A673 (cell line): ENCODE measurements around the gene TTYH1.

ENCODE experiments used
- CTCF ChIP-seq: fragments of 300-800, 200-600 bp; sonication (generic); conservative IDR thresholded peaks from 2 replicates; pipeline ENCODE4 v1.5.1; 2017; ENCODE audit warnings: low read depth, mild to moderate bottlenecking, antibody characterized with exemption, low read length, moderate library complexity, mixed read lengths
- EZH2 ChIP-seq: fragments of 200-600 bp; sonication (generic); IDR thresholded peaks from 2 replicates; pipeline ENCODE4 v1.6.1; 2017; ENCODE audit warnings: borderline replicate concordance, low read depth, mild to moderate bottlenecking, mixed read lengths, antibody characterized with exemption, low read length; ENCODE audit not compliant: poor library complexity, severe bottlenecking

DNA sequence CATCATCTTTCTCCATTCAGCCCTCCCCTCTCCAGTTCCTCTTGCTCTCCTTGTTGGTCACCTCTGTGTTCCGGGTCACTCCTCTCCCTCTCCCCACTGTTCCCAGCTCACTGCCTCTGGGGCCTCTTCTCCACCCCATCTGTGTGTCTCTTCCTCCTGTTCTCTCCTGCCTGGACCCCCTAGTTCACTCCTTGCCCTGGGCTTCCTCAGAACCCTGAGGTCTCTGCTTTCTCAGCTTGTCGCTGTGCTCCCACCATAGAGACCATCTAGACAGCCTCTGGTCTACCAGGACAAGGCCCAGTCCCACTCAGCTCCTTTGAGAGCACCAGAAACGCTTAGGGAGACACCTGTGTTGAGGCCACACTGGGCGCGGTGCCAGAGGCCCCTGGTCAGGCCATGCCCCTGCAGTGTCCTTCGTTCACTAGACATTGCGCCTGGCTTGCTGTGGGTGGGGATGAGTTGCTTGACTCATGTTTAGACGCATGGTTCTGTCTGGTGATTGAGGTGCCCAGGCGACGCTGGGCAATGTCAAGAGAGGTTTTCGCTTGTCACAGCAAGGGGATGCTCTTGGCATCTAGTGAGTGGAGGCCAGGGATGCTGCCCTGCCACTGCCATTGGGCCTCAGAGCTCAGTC, 43.5 kb downstream of the TTYH1 start:
- TF ChIP-seq CTCF (no peak), EZH2 (no peak)
